Activated CD8-positive, alpha-beta memory T cell treated with anti-CD3 and anti-CD28 coated beads, Interleukin-2, amount 50 U/mL, for 4 hours (primary cell): Measurements from ENCODE around the gene TMEM131L.
"Not testable (repeated sequence)": the region's sequence is repeated elsewhere in the genome, so short reads cannot be mapped to it uniquely, and the experiment has no call there.

Experiments
- DNase-seq: peaks from one replicate; pipeline ENCODE4 v3.0.0-alpha.2; 2020

The TMEM131L gene

GRCh38 chr4:153582954-153583702 lies 117.0 kb downstream of the TMEM131L start:
- no peak for DNase-seq

DNA sequence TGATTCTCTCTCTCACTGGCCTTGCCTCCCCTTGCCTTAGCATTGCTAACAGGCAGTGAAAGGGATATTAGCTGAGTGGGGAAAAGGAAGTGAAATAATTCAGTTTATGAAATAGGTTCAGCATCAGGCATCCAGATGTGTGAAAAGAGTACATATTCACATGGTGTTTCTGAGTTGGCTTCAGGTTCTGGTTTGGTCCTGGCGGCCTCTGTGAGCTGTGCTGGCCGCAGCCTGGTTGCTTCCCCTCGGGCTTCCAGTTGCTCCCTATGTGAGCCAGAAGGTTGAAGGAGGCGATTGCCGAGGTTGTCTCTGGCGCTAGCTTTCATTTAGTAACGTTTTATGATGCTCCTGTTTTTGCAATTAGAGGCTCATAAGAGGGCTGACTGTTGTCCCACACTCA lies 118.9 kb downstream of the TMEM131L start:
- DNase-seq = no peak

GRCh38 chr4:153589703-153590595 lies 123.8 kb downstream of the TMEM131L start:
- DNase-seq = no peak

DNA sequence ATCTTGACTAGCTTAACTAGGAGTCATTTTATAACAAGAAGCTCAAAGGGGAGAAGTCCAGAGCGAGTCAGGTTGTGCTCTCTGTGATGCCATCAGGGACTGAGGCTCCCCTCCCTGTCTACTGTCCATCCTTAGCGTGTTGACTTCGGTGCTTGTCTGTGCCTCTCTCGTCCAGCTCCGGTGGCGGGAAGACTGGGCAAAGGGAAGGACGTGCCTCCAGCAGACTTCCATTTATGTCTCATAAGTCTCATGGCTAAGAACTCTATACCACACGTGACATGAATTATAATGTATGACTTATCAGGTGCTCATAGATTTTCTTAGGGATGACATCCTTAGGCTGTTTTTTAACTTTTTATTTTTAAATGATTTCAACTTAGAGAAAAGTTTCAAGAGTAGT lies 125.3 kb downstream of the TMEM131L start:
- no peak for DNase-seq

- no peak for DNase-seq
Observed at GRCh38 chr4:153592064-153592463, 125.9 kb downstream of the TMEM131L start.

DNA sequence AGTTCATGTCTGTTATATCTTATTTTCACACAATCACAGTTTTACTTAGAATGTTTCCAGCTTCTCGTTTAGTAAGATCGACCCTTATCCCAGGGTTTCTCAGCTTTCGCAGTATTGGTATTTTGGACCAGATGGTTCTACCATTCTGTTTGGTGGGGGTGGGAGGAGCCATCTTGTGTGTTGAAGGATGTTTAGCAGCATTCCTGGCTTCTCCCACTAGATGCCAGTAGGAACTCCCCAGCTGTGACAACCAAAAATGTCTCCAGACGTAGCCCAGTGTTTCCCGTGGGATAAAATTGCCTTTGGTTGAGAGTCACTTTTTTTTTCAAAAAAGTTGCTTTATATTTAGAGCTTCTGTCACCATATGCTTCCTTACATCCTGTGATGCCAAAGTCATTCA lies 127.0 kb downstream of the TMEM131L start:
- DNase-seq = no peak

GRCh38 chr4:153594210-153594609 lies 128.1 kb downstream of the TMEM131L start:
- no peak for DNase-seq

GRCh38 chr4:153595894-153596601 lies 129.9 kb downstream of the TMEM131L start:
- DNase-seq = no peak

DNA sequence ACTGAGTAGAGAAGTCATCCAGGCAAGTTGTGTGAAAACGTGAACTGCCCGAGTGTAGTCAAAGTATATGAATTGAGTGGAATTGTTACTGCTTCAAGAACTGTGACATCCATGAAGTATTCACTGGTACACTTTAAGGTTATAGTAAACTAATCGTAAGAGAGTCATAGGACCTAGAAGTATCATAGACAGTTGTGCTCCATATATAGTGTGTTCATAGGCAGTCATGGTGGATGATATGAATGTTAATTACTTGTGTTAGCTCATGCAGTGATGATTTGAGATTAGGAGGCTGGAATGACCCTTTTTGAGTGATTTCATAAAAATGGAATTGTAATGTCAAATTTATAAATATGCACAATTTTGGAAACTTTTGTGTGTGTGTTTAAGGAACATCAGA lies 136.6 kb downstream of the TMEM131L start:
- no peak for DNase-seq

- no peak for DNase-seq
Observed at GRCh38 chr4:153603258-153603657, 137.1 kb downstream of the TMEM131L start.

- no peak for DNase-seq
Observed at GRCh38 chr4:153603835-153604234, 137.7 kb downstream of the TMEM131L start.

DNA sequence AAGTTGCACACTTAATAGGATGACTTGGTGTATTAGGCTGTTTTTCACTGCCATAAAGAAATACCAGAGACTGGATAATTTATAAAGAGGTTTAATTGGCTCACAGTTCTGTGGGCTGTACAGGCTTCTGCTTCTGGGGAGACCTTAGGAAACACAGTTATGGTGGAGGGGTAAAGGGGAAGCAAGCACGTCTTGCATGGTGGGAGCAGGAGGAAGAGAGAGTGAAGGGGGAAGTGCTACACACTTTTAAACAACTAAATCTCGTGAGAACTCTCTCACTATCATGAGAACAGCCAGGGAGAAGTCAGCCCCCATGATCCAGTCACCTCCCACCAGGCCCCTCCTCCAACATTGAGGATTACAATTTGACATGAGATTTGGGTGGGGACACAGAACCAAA lies 142.9 kb downstream of the TMEM131L start:
- DNase-seq = not testable (repeated sequence)

GRCh38 chr4:153610623-153611376 lies 144.6 kb downstream of the TMEM131L start:
- no peak for DNase-seq

GRCh38 chr4:153611679-153612078 lies 145.5 kb downstream of the TMEM131L start:
- no peak for DNase-seq

DNA sequence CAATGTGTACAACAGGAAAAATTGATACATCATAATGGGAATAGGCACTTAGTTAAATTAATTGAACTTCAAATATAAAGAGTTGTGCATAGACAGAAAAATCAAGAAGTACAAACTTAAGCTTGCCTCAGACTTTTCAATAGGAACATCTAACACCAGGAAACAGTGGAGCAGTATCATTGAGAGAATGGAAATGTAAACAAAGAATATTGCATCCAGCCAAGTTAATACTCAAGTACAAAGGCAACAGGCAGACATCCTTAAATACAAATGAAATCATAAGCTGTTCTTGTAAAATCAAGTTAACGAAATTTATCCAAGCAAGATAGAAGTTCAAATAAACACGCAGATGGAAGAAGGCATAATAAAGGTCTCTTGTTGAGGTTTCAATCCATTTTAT lies 146.7 kb downstream of the TMEM131L start:
- DNase-seq = no peak

- no peak for DNase-seq
Observed at GRCh38 chr4:153616006-153616555, 149.9 kb downstream of the TMEM131L start.

DNA sequence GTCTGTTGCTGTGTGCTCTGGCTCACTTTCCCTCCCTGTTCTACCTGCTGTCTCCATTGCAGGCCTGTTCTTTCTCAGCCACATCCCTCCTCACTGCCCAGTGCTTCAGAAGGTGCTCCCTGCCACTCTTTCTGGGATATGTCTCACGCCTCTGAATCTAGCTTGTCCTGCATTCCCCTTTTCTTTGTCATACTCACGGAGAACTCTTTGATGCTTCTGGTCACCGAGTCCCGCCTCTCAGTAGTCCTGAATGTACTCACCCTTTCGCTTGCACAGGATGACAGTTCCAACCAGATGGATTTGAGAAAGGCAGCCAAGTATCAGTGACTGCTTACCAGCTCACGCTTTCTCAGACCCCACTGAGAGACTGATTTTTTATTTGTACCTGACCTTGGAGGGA lies 152.7 kb downstream of the TMEM131L start:
- no peak for DNase-seq

DNA sequence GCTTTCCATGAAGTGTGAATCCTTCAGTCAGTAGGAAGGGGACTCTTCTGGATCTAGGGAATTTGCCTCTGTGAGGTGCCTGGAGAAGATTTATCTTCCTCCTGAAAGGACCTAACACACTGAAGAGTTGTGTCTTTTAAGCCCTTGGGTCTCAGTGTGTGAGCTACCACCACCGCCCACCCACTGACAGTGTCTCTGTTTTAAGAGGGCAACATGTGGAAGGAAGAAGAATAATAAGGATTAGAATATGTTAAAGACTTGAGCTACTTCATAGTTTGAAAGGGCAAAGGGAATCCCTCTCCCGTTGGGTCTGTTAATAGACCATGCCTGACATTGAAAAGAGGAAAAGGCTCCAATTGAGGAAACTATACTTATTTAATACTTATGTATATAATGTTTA lies 153.7 kb downstream of the TMEM131L start:
- DNase-seq = no peak

GRCh38 chr4:153620352-153620751 lies 154.2 kb downstream of the TMEM131L start:
- DNase-seq = no peak

- no peak for DNase-seq
Observed at GRCh38 chr4:153622093-153622492, 155.9 kb downstream of the TMEM131L start.

- DNase-seq = no peak
Observed at GRCh38 chr4:153622778-153623240, 156.6 kb downstream of the TMEM131L start.

- DNase-seq = no peak
Observed at GRCh38 chr4:153623491-153623890, 157.3 kb downstream of the TMEM131L start.
